ENCODE measurements around the gene CCNQ.

DNA sequence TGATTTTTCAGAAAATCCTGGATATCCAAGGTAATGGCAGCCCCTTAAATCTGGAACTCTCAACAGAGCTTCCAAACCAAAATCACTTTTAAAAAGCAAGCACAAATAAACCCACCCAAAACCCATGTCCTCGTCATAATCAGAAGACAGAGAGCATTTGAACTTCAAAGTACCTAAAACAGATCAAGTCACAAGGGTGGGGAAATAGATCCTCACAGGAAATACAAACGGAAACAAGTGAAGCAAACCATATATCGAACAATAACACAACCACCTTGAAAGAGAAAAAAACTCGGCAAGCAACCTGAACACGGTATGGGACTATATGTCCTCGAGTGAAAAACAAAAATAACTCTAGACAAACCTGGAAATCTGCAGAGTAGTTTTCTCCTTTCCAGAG is 15.9 kb upstream of the CCNQ start:
- no peak for TF ChIP-seq JUND (IDR thresholded peaks at IDR 0.05)
- TF ChIP-seq, protein P1, sequence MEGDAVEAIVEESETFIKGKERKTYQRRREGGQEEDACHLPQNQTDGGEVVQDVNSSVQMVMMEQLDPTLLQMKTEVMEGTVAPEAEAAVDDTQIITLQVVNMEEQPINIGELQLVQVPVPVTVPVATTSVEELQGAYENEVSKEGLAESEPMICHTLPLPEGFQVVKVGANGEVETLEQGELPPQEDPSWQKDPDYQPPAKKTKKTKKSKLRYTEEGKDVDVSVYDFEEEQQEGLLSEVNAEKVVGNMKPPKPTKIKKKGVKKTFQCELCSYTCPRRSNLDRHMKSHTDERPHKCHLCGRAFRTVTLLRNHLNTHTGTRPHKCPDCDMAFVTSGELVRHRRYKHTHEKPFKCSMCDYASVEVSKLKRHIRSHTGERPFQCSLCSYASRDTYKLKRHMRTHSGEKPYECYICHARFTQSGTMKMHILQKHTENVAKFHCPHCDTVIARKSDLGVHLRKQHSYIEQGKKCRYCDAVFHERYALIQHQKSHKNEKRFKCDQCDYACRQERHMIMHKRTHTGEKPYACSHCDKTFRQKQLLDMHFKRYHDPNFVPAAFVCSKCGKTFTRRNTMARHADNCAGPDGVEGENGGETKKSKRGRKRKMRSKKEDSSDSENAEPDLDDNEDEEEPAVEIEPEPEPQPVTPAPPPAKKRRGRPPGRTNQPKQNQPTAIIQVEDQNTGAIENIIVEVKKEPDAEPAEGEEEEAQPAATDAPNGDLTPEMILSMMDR (IDR thresholded peaks at IDR 0.05; ENCODE audit: low read depth, low read length, missing input control) = no peak
- TF ChIP-seq GABPA (IDR thresholded peaks at IDR 0.05 in 1 of 2, conservative IDR thresholded peaks at IDR 0.05 in 1 of 2) = no peak
- no peak for TF ChIP-seq RAD21 (IDR thresholded peaks at IDR 0.05)
- TF ChIP-seq, protein P2, sequence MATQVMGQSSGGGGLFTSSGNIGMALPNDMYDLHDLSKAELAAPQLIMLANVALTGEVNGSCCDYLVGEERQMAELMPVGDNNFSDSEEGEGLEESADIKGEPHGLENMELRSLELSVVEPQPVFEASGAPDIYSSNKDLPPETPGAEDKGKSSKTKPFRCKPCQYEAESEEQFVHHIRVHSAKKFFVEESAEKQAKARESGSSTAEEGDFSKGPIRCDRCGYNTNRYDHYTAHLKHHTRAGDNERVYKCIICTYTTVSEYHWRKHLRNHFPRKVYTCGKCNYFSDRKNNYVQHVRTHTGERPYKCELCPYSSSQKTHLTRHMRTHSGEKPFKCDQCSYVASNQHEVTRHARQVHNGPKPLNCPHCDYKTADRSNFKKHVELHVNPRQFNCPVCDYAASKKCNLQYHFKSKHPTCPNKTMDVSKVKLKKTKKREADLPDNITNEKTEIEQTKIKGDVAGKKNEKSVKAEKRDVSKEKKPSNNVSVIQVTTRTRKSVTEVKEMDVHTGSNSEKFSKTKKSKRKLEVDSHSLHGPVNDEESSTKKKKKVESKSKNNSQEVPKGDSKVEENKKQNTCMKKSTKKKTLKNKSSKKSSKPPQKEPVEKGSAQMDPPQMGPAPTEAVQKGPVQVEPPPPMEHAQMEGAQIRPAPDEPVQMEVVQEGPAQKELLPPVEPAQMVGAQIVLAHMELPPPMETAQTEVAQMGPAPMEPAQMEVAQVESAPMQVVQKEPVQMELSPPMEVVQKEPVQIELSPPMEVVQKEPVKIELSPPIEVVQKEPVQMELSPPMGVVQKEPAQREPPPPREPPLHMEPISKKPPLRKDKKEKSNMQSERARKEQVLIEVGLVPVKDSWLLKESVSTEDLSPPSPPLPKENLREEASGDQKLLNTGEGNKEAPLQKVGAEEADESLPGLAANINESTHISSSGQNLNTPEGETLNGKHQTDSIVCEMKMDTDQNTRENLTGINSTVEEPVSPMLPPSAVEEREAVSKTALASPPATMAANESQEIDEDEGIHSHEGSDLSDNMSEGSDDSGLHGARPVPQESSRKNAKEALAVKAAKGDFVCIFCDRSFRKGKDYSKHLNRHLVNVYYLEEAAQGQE (IDR thresholded peaks at IDR 0.05) = no peak

All from liver (tissue), 3 donors.